PC-9 (cell line): Measurements from ENCODE around the gene NRROS. TPM values are rescaled to one million over a fixed set of nuclear protein-coding genes. Genes with fewer than 3 reads are reported as not detected.
"Not testable (repeated sequence)": the region's sequence is repeated elsewhere in the genome, so short reads cannot be mapped to it uniquely, and the experiment has no call there.

Experiments used
- BruUV-seq: library from RNA; stranded (reverse); fragments of 400-500 nt; replicated peaks from 2 replicates; lab custom pipeline; 2021; lab: Mats Ljungman, UMichigan
- CTCF ChIA-PET: fragments of 300-600 bp; sonication (Branson Sonifier 250); formaldehyde crosslinking; loops from one replicate; lab custom pipeline; 2022; ENCODE audit warnings: antibody characterized with exemption; lab: Charles Lee
- POLR2A ChIA-PET: fragments of 300-600 bp; sonication (Branson Sonifier 250); formaldehyde crosslinking; loops from one replicate; lab custom pipeline; 2022; ENCODE audit warnings: antibody characterized with exemption; ENCODE audit not compliant: unreplicated experiment; lab: Charles Lee
- DNase-seq, 2 experiments: peaks; one replicate each; pipeline versions ENCODE4 v3.0.0 to v3.0.0-alpha.2; 2015 to 2022; ENCODE audit warnings: mixed read lengths in 1 of 2
- H2AFZ ChIP-seq: fragments of 200-600 bp; sonication (generic); 2 replicates; pipeline ENCODE4 v1.8.1; 2017; ENCODE audit warnings: antibody characterized with exemption
- H3F3A ChIP-seq: fragments of 200-600 bp; sonication (generic); 2 replicates; pipeline ENCODE4 v1.8.1; 2017; ENCODE audit warnings: antibody characterized with exemption, mild to moderate bottlenecking, low read depth; ENCODE audit not compliant: insufficient read depth
- H3K27ac ChIP-seq: fragments of 200-600 bp; sonication (generic); 2 replicates; pipeline ENCODE4 v1.6.1; 2016; ENCODE audit warnings: mixed run types
- H3K27me3 ChIP-seq: fragments of 200-600 bp; sonication (generic); 2 replicates; pipeline ENCODE4 v1.6.1; 2016; ENCODE audit warnings: low read depth, mixed run types; ENCODE audit not compliant: insufficient read depth
- H3K36me3 ChIP-seq: fragments of 200-600 bp; sonication (generic); 2 replicates; pipeline ENCODE4 v1.6.1; 2016; ENCODE audit warnings: low read depth, mixed run types
- H3K4me1 ChIP-seq: fragments of 200-600 bp; sonication (generic); replicated peaks from 2 replicates; pipeline ENCODE4 v1.6.1; 2016; ENCODE audit warnings: mixed run types; ENCODE audit not compliant: insufficient read depth
- H3K4me2 ChIP-seq: fragments of 200-600 bp; sonication (generic); 2 replicates; pipeline ENCODE4 v1.6.1; 2017; ENCODE audit warnings: mixed run types
- H3K4me3 ChIP-seq: fragments of 200-600 bp; sonication (generic); 2 replicates; pipeline ENCODE4 v1.6.1; 2016; ENCODE audit warnings: mixed run types
- H3K79me2 ChIP-seq: fragments of 200-600 bp; sonication (generic); 2 replicates; pipeline ENCODE4 v1.6.1; 2017; ENCODE audit warnings: low read depth, mixed run types
- H3K9me2 ChIP-seq: fragments of 200-600 bp; sonication (generic); 2 replicates; pipeline ENCODE4 v1.8.1; 2017; ENCODE audit warnings: mild to moderate bottlenecking; ENCODE audit not compliant: insufficient read depth
- H3K9me3 ChIP-seq: fragments of 200-600 bp; sonication (generic); 2 replicates; pipeline ENCODE4 v1.8.1; 2016; ENCODE audit warnings: low read depth; ENCODE audit not compliant: insufficient read depth
- H4K20me1 ChIP-seq: fragments of 200-600 bp; sonication (generic); 2 replicates; pipeline ENCODE4 v1.8.1; 2017; ENCODE audit not compliant: insufficient read depth
- EZH2 ChIP-seq: fragments of 200-600 bp; sonication (generic); IDR thresholded peaks from 2 replicates; pipeline ENCODE4 v1.8.0; 2017; ENCODE audit warnings: antibody characterized with exemption, low read depth
- intact Hi-C: fragments of 100-400 bp; cut with micrococcal nuclease; formaldehyde crosslinking; loops from one replicate; pipeline ENCODE4 v1.10.0; 2022; ENCODE audit not compliant: unreplicated experiment
- total RNA-seq: library from RNA; stranded (reverse); gene quantifications from 2 replicates; pipeline ENCODE4 v1.2.3, GENCODE V29; 2021
- TF ChIP-seq, protein P1 (sequence below): fragments of 200-600 bp; sonication (generic); conservative IDR thresholded peaks from 2 replicates; pipeline ENCODE4 v1.6.1; 2017; ENCODE audit warnings: mixed run types, antibody characterized with exemption, mild to moderate bottlenecking, moderate library complexity

NRROS gene
- total RNA-seq, 1 experiment from 2014 or later: 2.2 TPM

DNA sequence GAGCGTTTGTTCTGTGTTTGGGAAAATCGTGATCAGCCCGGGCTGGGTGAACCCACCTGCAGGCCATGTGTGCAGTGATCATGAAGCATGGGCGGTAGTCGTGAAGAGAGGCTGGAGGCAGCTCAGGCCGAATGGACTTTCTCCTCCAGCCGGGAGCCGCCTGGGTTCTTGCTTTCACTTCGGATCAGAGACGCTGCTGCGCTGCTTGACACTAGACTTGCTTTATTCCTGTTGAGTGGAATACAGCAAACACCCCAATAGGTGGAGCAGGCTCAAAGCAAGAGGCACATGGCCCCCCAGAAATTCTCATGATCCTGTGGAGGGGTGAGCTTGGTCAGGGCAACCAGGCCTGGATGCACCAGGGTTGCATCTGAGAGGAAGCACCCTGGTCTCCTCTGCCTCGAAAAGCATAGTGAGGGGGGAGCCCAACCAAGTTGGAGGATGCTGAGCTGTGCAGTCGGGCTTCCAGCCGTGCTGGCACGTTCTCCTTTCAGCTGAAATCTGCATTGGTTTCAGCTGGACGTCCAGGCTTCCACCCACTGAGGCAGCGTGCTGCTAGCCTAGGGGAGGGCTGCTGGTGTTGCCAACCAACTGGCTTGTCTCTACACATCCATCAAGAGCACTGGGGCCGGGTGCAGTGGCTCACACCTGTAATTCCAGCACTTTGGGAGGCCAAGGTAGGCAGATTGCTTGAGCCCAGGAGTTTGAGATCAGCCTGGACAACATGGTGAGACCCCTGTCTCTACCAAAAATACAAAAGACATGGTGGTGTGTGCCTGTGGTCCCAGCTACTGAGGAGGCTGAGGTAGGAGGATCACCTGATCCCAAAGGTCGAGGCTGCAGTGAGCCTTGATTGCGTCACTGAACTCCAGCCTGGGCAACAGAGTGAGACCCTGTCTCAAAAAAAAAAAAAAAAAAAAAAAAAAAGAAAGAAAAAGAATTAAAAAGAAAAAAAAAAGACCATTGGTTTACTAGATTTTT is 2.8 kb upstream of the NRROS start:
- ChIA-PET CTCF (interaction anchor here (0.6 kb wide), 1 partner anchor 81 kb away, joined by 3 read pairs; no protein-coding TSS in a partner anchor), POLR2A (no interaction called here)
- Histone ChIP-seq H3F3A (peaks cover 13% of the 10 kb centered on the region), H3K9me2 (no peaks in the 10 kb centered on the region), H3K27ac (no peak overlapping the region), H3K4me2 (no peak overlapping the region), H3K9me3 (no peaks in the 10 kb centered on the region), H3K79me2 (no peaks in the 10 kb centered on the region), H3K36me3 (no peaks in the 10 kb centered on the region), H3K4me1 (peaks cover 11% of the 10 kb centered on the region), H4K20me1 (no peaks in the 10 kb centered on the region), H2AFZ (no peak overlapping the region), H3K4me3 (no peak overlapping the region), H3K27me3 (peaks cover 20% of the 10 kb centered on the region)
- no peak for DNase-seq
- no peak for TF ChIP-seq EZH2
- TF ChIP-seq, protein P1, sequence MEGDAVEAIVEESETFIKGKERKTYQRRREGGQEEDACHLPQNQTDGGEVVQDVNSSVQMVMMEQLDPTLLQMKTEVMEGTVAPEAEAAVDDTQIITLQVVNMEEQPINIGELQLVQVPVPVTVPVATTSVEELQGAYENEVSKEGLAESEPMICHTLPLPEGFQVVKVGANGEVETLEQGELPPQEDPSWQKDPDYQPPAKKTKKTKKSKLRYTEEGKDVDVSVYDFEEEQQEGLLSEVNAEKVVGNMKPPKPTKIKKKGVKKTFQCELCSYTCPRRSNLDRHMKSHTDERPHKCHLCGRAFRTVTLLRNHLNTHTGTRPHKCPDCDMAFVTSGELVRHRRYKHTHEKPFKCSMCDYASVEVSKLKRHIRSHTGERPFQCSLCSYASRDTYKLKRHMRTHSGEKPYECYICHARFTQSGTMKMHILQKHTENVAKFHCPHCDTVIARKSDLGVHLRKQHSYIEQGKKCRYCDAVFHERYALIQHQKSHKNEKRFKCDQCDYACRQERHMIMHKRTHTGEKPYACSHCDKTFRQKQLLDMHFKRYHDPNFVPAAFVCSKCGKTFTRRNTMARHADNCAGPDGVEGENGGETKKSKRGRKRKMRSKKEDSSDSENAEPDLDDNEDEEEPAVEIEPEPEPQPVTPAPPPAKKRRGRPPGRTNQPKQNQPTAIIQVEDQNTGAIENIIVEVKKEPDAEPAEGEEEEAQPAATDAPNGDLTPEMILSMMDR: no peak
- intact Hi-C loops: no loop called here
- BruUV-seq: no TSS peak

DNA sequence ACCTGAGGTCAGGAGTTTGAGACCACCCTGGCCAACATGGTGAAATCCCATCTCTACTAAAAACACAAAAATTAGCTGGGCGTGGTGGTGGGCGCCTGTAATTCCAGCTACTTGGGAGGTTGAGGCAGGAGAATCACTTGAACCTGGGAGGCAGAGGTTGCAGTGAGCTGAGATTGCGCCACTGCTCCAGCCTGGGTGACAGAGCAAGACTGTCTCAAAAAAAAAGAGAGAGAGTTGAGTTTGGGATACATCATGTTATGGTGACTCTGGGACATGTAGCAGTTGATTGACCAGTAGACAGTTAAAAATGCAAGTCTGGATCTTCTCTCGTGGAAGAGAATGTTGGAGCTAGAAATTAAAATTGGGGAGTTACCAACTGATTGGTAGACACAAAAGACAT is 1.6 kb upstream of the NRROS start:
- BruUV-seq, H3K4me2 ChIP-seq, H3K4me1 ChIP-seq, CTCF ChIA-PET, H3K4me3 ChIP-seq, H3K27ac ChIP-seq, intact Hi-C loops, DNase-seq, POLR2A ChIA-PET, H2AFZ ChIP-seq, H3K79me2 ChIP-seq, H3K36me3 ChIP-seq, H3F3A ChIP-seq, H4K20me1 ChIP-seq, H3K9me2 ChIP-seq, H3K9me3 ChIP-seq: not testable (repeated sequence)
- H3K27me3 ChIP-seq: peaks cover 20% of the 10 kb centered on the region

DNA sequence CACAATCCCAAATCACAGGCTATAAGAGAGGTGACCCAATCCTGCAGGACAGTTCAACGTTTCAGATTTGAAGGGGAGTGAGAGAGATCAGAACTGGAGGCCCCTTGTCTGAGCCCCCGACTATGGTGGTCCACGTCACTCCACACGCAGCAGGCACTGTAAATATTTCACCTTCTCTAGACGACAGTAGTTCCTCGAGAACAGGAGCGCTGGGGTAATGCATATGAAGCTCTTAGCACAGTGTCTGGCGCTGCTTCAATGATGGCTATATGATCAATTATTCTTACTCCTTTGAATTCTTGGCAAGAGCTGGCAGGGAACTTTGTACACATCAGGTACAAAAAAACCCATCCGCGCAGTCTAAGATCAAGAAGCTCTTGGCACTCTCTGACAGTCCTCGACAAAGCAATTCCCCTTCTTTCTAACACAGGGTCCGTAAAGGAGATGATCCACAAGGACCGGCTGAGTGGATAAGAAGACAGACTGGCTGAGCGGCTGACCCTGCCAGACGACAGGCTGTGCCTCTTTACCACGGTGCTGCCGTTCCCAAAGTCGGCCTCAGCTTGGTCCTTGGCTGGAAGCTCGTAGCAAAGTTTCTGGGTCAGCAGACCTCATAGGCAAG is 522 bp upstream of the NRROS start:
- Histone ChIP-seq H3K27me3 (peaks cover 20% of the 10 kb centered on the region), H2AFZ (peak overlapping the region; percentile 87; the same call in 1 of the 2 replicates), H3K4me2 (peak overlapping the region; percentile 91), H3K4me3 (peak overlapping the region; percentile 66; the same call in 1 of the 2 replicates), H3K36me3 (no peaks in the 10 kb centered on the region), H3K9me2 (no peaks in the 10 kb centered on the region), H4K20me1 (no peaks in the 10 kb centered on the region), H3K79me2 (no peaks in the 10 kb centered on the region), H3F3A (peaks cover 9% of the 10 kb centered on the region), H3K27ac (no peak overlapping the region), H3K4me1 (no peaks in the 10 kb centered on the region; the same call in 1 of the 2 replicates), H3K9me3 (no peaks in the 10 kb centered on the region)
- POLR2A ChIA-PET: interaction anchor here (0.7 kb wide), 1 partner anchor 9 kb away, joined by 5 read pairs; no protein-coding TSS in a partner anchor
- no TSS peak for BruUV-seq
- DNase-seq: no peak
- TF ChIP-seq, protein P1: no peak
- no peak for TF ChIP-seq EZH2
- CTCF ChIA-PET: interaction anchor here (0.6 kb wide), 1 partner anchor 263 kb away, joined by 10 read pairs; no protein-coding TSS in a partner anchor
- intact Hi-C loops: no loop called here
